SK-N-DZ (cell line): ENCODE measurements around the gene CGB1. TPM values are rescaled to one million over a fixed set of nuclear protein-coding genes. Genes with fewer than 3 reads are reported as not detected.
"Not testable (repeated sequence)": the region's sequence is repeated elsewhere in the genome, so short reads cannot be mapped to it uniquely, and the experiment has no call there.

Source experiments
- DNase-seq: peaks from one replicate; pipeline ENCODE4 v3.0.0-alpha.2; 2015; ENCODE audit warnings: low spot score
- polyA plus RNA-seq, 2 experiments: library from polyadenylated mRNA; depleted of rRNA; stranded (reverse); fragments of >200 nt; gene quantifications; 2 replicates each; pipeline ENCODE4 v1.2.3, GENCODE V29; 2014

CGB1 gene
- not detected in 2 replicates for polyA plus RNA-seq (2014; cell fraction: cytosol; rRNA removed)
- 0.89 TPM in 1 of 2 replicates, not detected in the other for polyA plus RNA-seq (2014; cell fraction: nucleus; rRNA removed)

DNA sequence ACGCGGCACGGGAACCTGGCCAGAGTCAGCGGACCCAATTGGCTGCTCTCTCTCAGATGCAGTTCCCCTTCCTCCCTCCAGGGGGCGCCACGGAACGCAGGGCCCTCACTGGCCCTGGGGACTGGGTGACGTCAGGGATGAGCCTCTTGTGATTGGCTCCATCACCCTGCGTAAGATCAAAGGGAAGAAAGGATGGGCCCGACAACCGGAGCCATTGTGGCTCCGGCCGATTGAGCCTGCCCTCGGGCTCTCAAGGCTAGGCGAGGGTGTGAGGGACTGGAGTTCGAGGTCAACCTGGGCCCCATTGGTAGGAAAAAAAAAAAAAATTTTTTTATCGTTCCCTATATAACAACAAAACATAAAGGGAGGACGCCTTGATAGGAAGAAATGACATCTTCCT, at the start of gene CGB1:
Gene CGB1 (minus strand): TSS at position 81 of the 400 bp plus-strand sequence. CDS start 184 bp downstream, outside the sequence.
- peak; percentile 62 for DNase-seq

DNA sequence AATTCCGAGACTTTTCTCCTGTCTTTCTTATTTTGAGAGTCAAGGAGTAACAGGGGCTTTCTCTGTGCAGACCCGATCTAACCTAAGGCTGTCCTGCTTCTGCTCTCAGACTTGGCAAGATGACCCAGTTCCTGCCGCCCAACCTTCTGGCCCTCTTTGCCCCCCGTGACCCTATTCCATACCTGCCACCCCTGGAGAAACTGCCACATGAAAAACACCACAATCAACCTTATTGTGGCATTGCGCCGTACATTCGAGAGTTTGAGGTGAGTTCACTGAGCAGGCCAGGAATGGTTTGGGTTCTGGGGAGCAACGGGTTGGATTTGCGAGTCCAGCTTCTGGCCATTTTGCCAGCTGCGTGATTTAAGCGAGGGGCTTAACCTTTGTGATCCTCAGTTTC, 49.6 kb upstream of the CGB1 start:
- no peak for DNase-seq

DNA sequence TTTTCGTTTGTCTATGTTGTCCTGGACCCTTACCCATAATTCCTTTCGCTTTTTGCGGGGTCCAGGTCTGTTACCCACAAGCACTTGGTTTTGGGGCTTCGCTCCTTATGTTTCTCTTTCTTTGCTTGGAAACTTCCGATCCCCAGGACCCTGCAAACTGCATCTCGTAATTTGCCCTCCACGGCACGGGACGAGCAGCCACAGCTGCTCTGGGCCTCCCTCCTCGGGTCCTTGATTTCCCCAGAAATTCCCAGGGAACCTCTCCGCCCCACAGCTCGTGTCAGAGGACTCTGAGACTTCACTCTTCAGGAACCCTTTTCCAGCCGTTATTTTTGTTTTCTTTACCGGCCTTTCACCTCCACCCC, 49.2 kb upstream of the CGB1 start:
- DNase-seq, result no peak

DNA sequence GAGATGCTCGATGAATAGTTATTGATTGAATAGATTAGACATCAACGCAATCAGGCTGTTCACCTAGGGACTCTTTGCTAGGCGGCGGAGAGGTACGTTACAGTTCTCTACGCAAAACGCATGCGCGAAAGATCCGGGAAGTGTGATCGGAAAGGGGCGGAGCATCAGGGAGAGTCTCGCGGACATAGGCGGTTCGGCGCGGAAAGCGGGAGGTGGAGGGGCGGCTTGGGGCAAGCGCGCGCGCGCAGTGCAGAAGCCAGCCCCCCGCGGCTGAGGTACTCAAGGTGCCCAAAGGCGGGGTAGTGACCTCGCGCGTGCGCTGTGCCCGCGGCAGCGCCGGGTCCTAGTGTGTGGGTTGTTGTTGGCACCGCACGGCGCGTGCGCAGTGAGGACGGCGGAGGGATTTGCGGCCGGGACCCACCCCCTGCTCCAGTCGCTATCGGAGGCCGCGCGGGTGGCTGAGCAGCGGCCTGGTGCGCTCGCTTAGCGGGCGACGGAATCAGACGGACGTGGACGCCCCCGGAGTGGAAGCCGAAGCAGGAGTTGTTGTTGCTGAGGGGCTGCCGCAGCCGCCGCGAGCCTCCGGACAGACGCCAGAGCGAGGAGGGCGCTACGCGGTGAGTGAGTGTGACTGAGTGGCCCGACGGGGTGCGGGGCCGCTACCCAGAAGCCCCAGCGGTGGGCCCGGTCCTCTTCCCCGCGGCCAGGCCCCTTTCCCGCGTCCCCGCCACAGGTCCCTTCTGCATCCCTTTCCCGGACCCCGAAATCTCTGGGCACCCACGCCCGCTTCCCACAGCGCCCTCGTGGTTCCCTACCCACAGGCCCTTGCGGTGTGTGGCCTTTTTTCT, 48.5 kb upstream of the CGB1 start, which contains the start of gene SNRNP70:
Gene SNRNP70 (plus strand): TSS at position 432 of the 848 bp plus-strand sequence. CDS start 964 bp downstream, outside the sequence.
- DNase-seq, result peak; percentile 97

DNA sequence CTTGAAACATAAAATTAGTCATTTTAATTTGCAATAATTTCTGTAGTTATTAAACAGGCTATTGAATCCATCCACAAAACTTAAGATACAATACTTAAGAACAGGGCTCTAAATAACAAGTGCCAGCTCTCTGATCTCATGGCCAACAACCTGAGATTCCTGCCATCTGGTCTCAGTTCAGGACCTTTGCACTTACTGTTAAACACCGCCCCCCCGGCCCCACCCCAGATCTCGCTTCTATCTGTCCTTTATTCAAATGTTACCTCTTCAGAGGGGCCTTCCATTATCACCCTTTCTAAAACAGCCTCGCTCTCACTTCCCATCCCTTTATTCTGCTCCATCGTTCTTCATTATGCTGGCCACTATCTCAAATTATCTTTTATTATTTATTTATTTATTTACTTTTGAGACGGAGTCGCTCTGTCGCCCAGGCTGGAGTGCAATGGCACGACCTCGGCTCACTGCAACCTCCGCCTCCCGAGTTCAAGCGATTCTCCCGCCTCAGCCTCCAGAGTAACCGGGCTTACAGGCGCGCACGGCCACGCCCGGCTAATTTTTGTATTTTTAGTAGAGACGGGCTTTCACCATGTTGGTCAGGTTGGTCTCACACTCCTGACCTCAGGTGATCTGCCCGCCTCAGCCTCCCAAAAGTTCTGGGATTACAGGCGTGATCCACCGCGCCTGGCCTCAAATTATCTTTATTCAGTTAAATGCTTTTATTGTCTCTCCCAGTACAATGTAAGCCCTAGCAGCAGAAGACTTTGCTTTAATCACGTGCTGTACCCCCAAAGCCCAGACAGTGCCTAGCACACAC, 47.7 kb upstream of the CGB1 start:
- DNase-seq, result no peak

DNA sequence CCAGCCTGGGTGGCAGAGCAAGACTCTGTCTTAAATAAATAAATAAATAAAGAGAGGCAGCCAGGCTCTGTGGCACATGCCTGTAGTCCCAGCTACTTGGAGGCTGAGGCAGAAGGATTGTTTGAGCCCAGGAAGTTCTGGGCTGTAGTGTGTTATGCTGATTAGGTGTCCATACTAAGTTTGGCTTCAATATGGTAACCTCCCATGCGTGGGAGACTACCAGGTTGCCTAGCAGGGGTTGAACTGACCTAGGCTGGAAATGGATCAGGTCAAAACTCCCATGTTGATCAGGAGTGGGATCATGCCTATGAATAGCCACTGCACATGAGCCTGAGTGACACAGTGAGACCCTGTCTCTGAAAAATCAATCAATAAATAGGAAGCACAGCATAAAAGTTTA, 44.6 kb upstream of the CGB1 start:
- DNase-seq, result no peak

DNA sequence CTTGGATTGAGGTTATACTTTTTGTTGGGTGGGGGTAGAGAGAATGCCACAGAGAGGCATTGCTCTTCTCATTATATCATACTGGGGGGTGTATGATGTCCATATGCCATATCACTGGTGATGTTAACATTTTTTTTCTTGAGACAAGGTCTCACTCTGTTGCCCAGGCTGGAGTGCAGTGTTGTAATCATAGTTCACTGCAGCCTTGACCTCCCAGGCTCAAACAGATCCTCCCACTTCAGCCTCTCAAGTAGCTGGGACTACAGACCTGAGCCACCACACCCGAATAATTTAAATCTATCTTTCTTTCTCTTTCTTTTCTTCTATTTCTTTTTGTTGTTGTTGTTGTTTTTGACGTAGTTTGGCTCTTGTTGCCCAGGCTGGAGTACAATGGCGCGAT, 43.7 kb upstream of the CGB1 start:
- DNase-seq, result no peak

DNA sequence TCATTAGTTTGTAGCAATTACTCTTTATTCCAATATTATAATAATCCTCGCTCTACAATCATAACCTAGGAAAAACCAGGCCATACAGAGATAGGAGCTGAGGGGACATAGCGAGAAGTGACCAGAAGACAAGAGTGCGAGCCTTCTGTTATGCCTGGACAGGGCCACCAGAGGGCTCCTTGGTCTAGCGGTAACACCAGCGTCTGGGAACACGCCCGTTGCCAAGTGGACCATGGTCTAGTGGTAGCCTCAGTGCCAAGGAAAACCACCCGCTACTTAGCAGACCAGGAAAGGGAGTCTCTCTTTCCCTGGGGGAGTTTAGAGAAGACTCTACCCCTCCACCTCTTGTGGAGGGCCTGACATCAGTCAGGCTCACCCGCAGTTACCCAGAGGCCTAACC, 38.2 kb upstream of the CGB1 start:
- DNase-seq, result not testable (repeated sequence)

DNA sequence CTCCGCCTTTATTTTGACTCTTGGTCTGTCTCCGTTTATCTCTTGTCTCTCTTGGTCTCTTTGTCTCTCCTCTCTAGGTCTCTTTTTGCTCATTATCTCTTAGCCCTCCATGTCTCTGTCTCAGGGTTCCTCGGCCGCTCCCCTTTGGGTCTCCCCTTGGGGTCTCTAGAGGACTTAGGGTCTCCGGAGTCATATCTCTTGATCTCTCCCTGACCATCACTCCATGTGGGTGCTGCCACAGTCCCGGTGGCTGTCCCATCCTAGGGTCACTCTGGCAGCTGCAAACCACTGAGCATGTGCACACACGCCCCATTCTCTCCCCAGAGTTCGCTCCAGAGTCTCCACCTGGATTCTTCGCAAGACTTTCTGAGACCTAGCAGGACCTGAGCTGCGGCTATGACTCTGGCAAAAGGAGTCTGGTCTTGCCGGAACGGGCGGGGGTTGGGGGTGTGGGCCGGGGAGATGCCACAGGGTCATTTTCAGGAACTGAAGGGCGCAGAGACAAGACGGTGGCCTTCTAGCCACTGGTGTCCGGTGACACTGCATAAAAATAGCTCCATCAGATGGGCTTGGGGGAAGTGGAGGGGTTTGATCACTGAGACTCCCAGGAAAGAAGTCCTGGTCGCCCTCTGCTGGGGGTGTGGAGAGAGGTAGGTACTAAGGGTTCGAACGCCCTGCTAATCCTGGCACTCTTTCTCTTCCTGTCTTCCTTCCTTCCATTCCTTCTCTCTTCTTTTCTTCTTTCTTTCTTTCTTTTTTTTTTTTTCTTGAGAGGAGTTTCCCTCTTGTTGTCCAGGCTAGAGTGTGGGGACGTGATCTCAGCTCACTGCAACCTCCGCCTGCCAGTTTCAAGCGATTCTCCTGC, 37.1 kb upstream of the CGB1 start:
- no peak for DNase-seq

DNA sequence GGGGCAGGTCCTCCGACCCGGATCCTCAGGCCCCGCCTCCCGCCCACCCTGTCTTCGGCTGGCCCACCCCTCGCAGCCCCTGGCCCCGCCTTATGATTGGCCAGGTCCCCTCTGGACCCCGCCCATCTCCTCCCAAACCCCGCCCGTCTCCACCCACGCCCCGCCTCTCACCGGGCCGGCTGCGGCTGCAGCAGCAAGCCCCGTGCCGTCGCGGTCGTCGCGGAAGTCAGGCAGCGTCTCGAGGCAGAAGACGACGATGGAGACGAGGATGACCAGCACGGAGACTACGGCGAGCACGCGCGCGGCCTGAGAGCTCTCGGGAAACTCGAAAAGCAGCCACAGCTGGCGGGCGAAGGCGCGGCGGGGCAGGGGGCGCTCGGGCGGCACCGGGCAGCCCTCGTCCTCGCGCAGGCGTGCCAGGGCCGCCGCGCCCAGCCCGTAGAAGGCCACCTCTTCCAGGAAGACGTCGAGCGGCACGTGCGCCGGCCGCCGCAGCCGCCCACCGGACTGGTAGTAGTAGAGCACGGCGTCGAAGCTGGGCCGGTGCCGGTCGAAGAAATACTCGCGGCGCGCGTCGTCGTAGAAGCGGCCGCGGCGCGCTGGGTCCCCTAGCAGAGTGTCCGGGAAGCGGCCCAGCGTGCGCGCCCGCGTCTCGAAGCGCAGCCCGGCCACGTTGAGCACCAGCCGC, 35.3 kb upstream of the CGB1 start:
- DNase-seq, result no peak

DNA sequence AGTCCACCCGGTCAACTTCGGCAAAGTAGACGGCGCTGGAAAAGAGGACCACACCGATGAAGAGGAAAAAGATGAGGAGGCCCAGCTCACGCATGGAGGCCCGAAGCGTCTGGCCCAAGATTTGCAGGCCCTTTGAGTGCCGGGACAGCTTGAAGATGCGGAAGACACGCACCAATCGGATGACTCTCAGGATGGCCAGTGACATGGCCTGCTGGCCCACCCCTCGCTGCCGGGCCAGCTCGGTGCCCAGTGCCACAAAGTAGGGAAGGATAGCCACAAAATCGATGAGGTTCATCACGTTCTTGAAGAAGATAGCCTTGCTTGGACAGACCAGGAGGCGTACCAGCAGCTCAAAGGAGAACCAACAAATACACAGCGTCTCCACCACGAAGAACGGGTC, 33.7 kb upstream of the CGB1 start:
- no peak for DNase-seq

DNA sequence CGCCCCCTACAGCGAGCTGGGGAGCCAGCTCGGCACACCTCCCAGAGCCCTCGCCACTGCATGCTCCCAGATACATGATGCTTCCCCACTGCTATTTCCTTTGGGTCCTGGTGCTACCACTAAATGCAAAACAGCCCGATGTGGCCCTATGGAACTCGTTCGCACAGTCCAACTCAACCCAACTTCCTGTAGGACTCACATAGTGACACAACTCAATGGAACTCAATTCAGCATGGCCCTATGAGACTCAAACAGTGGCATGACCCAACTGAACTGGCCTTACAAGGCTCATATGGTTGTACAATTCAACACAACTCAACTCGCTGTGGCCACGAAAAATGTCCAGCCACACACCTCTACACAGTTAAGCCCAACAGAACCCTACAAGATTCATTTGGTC, 32.3 kb upstream of the CGB1 start:
- no peak for DNase-seq

DNA sequence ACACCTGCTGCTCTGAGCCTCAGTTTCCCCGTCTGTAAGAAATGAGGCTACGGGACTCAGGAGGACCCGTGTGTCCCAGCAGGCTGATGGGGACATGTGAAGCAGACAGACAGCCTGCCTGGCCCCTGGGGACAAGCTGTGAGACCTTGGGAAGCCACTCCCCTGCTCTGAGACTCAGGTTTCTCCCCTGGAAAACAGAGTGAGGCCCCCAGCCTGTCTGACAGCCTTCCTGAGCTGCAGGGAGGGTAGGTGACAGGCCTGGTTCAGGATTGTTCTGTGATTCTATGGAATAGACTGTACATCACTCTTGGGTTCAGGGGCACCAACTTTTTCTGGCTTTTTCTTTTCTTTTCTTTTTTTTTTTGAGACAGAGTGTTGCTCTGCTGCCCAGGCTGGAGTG, 30.9 kb upstream of the CGB1 start:
- no peak for DNase-seq

DNA sequence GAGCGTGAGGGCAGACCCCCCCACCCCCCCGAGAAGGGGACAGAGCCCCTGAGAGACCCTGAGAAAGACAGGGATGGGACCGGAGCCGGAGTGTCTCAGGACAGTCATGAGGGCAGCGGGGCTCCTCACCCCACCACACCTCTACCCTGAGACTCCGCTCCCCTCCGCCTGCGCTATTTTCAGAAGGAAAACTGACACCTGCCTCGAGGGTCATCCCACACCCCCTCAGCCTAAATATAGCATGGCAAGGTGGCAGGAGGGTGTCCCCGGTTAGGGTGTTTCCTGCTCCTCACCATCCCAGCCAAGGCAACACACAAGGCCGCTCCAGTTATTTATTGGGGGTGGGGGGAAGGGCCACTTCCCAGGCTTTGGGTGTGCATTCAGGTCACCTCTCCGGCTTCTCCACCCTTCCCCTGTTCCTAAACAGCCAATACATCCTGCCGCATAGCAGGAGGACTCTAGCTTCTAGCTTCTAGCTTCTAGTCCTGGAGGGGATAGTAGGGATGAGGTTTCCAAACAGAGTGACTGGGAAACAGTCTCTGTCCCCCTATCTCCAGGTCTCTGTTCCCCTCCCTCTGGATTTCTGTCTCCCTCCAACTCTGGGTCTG, 29.3 kb upstream of the CGB1 start:
- DNase-seq, result no peak

DNA sequence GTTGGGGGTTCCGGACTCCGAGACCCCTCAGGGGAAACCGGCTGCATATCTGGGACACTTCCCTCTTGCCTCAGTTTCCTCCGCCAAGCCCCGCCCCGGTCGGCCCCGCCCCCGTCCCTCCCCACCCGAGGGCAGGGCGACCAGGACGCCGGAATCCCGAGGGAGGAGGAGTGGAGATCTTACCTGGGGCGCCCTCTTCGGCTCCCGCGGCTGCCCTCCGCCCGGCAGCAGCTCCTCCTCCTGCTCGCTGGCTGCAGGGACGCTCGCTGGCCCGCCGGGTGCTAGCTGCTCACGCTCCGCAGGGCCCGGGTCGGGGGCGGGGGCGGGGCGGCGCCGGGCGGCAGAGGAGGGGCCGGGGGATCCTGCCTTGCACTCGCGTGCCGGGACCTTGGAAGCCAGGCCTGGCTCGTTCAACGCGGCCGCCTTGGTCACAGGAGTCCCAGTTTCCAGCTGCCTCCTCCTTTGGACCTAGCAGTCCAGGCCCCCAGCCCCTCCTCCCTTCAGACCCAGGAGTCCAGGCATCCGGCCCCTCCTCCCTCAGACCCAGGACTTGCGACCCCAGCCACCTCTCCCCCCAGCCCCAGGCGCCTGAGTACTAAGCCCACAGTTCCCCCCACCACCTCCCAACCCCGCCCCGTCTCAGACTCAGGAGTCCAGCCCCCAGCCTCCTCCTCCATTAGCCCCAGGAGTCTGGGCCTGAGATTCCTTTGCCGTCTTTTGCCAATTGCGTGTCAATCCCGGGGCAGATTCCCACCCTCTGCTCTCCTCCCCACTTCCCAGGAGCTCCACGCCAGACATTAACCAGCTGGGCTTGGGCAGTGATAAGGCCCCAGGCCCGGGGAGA, 28.3 kb upstream of the CGB1 start, which contains the start of gene NTF4:
Gene NTF4 (minus strand): TSS at position 51 of the 844 bp plus-strand sequence. CDS start 2,821 bp downstream, outside the sequence.
- peak; percentile 30 for DNase-seq

DNA sequence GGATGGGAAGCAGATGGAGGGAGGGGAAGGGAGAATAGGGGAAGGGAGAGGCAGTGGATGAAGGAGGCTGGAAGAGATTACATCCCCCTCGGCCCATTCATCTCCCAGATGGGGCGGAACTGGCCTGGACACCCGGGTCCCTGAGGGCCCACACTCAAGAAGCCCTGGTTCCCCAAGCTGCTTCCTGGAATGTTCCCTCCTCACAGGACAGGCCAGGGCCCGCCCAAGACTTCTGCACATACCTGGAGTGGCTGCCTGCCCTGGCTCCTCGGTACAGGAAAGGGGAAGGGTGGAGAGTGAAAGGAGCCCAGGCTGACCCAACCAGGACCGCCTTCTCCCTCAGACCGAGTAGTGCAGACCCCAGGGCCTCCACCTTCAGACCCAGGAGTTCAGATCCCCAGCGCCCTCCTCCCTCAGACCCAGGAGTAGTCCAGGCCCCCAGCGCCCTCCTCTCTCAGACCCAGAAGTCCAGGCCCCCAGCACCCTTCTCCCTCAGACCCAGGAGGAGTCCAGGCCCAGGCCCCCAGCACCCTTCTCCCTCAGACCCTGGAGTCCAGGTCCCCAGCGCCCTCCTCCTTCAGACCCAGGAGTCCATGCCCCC, 27.4 kb upstream of the CGB1 start:
- no peak for DNase-seq

DNA sequence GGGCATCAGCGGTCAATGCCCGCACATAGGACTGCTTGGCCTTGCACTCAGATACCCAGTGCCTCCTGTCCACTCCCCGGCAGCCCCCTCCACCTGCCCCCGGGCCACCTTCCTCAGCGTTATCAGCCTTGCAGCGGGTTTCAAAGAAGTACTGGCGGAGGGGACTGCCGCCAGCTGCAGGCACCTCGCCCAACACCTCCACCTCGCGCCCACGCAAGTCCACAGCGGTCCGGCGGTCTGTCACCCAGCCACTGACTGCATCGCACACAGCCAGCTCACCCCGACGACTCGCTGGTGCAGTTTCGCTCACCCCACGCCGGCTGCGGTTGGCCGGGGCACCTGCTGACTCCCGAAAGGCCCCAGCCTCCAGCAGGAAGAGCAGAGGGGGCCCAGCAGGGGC, 24.8 kb upstream of the CGB1 start:
- DNase-seq, result no peak

DNA sequence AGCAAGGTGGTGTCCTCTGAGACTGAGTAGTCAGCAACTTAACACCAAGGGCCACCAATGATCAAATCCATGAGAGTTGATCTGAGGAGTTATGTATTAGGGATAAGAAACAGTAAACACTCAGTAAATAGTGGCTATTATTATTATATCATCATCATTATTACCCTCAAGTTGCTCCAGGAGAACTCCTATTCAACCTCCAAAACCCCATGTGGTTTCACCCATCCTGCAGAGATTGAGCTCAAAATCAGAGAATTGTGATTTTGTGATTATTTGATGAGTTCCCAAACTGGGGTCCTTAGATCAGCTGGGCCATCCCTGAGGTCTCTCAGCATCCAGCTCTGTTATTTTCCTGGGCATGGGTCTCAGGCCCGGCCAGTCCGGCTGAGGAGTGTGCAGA, 24.3 kb upstream of the CGB1 start:
- DNase-seq, result no peak

DNA sequence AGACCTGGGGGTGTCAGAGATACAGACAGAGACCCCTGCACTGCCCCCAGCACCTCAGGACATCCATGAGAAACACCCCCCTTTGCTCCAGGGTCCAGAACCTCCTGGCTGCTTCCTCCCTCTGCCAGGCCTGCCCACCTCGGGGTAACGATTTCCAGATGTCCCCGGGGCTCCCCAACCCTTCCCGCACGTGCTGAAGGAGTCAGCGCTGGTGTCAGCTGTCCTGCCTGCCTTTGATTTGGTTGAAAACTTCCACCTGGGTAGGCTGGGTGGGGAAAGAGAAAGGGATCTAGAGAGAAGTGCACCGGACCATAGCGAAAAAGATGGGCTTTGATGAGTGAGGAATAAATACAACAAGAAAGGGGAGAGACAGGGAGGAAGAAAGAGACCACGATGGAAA, 22.4 kb upstream of the CGB1 start:
- DNase-seq, result no peak
